Limb (tissue), 2 donors: ENCODE results near the gene MCTP2.
A peak's percentile ranks its signal among the peaks of the same experiment; 100 is the strongest.
"Not testable (repeated sequence)": the region's sequence is repeated elsewhere in the genome, so short reads cannot be mapped to it uniquely, and the experiment has no call there.

ENCODE experiments used
- DNase-seq, 2 donors: peaks; one replicate each; pipeline ENCODE4 v3.0.0-alpha.2; 2016; ENCODE audit errors: extremely low spot score in 2 of 2

The MCTP2 gene

DNA sequence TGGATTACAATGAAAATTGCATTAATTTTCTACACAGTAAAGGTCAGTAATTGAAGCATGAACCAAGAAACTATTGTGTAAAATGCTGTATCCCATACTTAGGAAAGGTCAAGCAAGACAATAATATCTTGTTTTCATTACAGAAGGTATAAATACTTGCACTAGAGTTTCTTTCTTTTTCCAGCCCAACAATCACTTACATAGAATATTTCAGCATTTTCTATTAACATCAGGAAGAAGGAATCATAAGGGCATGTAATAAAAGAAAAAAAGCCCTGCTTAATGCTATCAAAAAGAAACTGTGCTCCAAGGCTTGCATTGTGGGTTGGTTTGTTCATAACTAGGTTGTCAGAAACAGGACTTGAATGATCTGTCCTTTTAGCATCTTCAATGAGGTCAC, 215.1 kb downstream of the MCTP2 start:
- DNase-seq = no peak

GRCh38 chr15:94451466-94451865, 220.1 kb downstream of the MCTP2 start:
- no peak for DNase-seq

- no peak for DNase-seq
These were observed 222.0 kb downstream of the MCTP2 start for GRCh38 chr15:94453227-94453988.

DNA sequence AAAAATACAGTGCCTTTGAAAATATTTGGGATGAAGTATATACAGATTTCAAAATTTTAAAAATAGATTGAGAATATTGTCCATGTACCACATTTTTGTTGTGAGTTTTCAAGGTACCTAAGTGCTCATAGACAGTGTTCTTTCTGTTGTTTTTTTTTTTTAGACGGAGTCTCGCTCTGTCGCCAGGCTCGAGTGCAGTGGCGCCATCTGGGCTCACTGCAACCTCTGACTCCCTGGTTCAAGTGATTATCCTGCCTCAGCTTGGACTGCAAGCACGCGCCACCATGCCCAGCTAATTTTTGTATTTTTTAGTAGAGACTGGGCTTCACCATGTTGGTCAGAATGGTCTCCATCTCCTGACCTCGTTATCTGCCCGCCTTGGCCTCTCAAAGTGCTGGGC, 223.9 kb downstream of the MCTP2 start:
- no peak for DNase-seq

DNA sequence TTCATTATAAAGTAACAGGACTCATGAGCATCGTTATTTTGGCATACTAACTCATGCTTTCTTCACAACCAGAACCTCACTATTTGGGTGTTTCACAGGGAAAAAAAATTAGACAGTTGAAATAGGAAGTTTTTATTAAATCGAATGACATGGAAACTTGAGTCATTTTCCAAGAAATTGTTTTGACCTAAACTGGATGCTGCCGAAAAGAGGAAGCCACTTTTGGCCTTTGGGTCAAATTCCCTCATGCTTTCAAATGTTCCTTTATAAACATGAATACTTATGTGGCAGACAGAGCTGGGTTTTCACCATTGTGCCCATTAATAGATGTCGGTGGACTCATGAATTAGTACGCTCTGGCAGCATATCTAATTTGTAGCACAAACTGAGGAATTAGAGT, 224.9 kb downstream of the MCTP2 start:
- no peak for DNase-seq

DNA sequence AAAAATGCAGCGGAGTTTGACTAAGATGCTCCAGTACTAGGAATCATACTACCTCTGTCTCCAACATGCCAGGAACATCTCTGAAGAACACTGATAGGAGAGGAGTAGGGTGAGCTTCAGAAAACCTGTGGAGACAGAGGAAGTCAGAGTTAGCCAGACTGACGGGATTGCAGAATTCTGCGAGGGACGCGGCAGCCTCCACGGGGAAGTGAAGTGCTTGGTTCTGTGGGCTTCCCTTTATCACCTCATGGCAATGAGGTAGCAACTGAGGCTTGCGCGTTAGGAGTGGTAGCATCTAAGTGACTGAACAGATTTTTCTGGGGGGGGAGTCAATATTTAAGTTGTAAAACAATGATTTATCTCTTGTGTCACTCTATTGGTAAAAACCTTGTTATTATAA, 226.3 kb downstream of the MCTP2 start:
- DNase-seq = no peak

DNA sequence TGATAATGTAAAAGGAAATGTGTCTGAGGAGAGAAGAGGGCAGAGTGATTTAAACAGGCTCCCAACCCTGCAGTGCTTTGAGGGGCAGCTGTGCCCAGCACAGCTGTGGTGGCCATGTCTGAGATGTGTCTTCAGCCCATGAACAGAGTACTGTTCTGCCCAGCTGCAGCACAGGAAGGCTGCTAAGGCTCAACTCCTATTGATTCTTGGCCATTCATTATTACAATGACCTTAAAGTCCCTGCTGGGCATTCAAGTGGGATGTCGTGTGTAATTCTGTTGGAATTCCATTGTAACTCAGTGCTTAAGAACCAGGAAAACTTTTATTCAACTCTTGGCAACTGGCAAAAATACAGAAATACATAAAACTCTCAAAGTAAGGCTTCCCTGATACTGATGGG, 229.3 kb downstream of the MCTP2 start:
- no peak for DNase-seq

DNA sequence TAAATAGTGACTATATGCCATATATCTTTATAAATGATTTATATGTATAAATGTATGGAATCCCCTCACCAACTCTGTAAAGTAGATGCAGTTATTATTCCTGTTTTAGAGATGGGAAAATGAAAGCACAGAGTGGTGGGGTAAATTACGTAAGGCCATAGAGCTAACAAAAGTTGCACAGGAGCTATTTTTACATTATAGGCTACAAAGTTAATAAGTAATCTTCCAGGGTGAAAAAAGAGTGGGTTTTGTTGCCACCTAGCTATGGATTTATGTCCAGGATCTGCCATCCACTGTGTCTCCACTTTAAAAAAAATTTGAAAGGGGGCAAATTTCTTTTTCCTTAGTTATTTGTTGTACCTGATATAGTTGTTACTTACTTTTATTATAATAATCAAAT, 235.7 kb downstream of the MCTP2 start:
- no peak for DNase-seq

- DNase-seq = no peak
These were observed 239.1 kb downstream of the MCTP2 start for GRCh38 chr15:94470492-94470891.

- DNase-seq = no peak
These were observed 245.3 kb downstream of the MCTP2 start for GRCh38 chr15:94476686-94477085.

GRCh38 chr15:94477913-94478553, 246.7 kb downstream of the MCTP2 start:
- no peak for DNase-seq

DNA sequence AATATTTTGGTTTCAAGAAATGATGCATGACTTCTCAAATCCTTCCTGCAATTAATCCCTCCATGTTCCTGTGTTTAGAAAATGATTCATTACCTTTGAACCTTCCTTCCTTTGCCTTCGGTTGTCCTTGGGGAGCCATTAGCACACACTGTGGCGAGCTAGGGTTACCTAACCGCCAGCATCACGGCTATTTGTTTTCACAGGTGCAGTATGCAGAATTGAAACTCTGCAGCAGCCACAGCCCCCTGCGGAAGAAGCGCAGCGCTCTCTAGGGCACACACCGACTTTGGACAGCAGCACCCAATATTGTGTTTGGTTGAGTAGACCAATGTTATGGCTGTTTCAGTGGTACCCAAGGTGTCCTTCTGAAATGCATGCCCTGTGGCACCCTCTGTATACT, 247.4 kb downstream of the MCTP2 start:
- DNase-seq = peak in 1 of 2 donors; percentile 40

DNA sequence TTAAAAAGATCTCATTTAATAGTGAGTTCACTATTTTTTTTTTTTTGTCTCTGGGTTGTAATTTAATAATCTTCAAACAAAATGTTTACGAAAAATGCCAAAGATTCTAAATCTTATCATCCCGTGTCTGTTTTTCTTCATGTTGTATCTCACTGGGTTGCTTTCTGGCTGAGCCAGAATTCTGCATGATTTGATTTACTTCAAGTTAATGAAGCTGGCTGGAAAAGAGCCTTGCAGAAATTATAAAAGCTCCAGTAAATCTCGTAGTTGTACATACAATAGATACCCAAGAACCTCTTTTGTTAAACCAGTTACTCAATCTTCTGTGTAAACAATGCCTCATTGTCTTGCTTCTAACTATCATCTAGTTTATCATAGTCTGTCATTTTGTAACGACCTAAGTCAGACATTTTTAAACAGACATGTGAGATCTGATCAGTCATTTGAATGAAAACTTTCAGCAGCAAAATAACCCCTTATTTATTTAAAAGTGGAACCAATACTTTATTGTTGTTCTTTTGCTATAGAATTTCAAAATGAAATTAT, 249.0 kb downstream of the MCTP2 start:
- no peak for DNase-seq

DNA sequence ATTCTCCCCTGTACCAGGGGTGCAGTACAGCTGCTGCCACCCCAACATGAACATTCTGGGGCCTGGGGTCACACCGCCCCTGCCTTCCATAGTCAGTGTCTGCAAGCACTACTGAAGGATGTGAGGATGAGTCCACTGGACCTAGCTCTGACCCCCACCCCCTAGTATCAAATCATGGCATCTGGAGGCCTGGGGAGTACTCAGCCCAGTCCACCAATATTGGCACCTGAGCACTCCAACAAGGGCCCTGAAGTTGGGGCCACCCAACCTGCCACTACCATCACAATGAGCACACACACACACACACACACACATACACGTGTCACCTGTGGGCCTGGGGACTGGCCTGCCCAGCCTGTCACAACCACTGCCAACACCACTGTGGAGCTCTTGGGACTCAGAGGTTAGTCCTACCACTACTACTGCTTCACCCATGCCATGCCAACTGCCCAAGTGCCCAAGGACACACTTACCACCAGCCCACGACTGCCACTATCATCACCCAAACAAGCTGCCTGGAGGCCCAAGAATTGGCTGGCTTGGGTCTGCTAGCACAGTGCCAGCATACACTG, 253.9 kb downstream of the MCTP2 start:
- no peak for DNase-seq

DNA sequence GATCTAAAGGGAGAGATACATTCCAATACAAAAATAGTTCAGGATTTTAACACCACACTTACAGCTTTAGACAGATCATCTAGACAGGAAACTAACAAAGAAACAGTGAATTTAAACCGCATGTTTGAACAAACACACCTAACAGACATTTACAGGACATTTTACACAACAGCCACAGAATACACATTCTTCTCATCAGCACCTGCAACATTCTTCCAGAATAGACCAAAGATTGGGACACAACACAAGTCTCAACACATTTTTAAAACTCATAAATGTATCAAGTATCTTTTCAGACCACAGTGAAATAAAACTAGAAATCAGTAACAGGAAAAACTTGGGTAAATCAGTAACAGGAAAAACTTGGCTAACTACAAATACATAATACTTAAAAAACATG, 256.3 kb downstream of the MCTP2 start:
- DNase-seq = no peak

GRCh38 chr15:94493176-94493575, 261.8 kb downstream of the MCTP2 start:
- DNase-seq = no peak

DNA sequence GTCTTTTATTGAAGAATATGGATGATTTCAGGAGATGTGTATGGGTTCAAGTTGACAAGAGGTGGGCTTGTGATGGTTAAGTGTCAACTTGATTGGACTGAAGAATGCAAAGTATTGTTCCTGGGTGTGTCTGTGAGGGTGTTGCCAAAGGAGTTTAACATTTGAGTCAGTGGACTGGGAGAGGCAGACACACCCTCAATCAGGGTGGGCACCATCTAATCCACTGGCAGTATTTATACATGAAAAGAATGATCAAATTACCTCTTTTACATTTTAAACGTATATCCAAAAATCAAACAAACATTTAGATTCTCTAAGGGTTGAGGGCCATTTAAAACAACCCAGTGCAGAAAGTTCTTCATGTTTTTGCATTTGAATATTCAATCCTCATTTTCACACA, 262.2 kb downstream of the MCTP2 start:
- not testable (repeated sequence) for DNase-seq

DNA sequence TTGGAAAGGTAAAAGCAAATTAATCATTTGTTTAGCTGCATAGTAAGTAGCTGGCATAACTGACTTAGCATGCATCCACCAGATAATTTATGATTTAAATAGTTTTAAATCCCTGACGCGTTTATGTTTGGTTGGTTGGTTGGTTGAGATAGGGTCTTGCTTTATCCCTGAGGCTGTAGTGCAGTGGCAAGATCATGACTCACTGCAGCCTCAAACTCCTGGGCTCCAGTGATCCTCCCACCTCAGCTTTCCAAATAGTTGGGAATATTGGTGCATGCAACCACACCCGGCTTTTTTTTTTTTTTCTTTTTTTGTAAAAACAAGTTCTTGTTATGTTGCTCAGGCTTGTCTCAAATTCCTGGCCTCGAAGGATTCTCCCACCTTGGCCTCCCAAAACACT, 263.4 kb downstream of the MCTP2 start:
- DNase-seq = no peak

GRCh38 chr15:94503293-94503692, 271.9 kb downstream of the MCTP2 start:
- DNase-seq = no peak

GRCh38 chr15:94509259-94509658, 277.9 kb downstream of the MCTP2 start:
- DNase-seq = no peak

DNA sequence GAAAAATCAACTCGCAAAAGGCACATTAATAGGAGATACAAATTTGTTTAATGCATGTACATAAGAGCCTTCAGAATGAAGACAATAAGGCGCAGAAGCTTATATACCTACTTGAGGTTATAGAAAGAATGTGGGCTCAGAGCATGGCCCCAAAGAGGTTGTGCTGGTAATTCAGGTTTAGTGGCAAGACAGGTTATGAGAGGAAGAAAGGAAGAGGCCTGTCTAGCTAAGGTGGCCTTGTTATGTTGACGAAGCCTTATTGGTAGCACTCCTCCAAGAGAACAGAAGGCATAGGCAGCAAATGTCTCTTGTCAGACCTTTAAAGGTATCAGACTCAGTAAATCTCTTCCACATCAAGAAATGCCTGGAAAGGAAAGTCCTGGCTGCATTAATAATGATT, 290.8 kb downstream of the MCTP2 start:
- DNase-seq = no peak

DNA sequence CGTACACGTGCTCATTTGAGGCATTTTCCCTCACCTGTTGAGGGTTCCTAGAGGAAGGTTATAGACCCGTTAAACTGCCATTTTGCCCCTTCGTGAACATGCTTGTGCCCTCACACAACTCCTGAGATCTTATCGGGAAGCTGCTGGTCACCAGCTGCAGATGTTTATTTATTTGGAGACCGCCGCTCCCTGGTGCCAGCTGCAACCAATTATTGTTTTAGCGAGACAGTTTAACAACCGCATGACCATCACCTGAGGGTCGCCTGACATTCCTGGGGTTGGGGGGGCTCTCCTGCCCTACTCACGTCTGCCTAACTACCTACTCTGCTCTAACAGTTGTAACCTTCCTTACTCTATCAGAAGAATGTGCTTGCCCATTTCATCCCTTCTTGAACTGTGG, 292.5 kb downstream of the MCTP2 start:
- no peak for DNase-seq

DNA sequence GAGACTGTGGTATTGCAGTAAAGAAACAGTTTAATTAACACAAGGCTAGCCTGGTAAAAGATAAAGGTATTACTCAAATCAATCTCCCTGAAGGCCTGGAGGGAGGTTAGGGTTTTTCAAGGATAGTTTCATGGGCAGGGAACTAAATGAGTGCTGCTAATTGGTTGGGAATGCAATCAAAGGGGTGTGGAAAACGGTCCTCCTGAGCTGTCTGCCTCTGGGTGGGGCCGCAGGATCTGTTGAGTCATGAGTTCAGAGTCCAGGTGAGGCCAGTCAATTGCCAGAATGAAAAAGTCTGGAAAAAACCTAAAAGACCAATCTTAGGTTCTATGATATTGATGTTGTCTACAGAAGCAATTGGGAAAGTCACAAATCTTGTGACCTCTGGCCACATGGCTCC, 293.2 kb downstream of the MCTP2 start:
- DNase-seq = no peak
